ENCODE data around the gene PNPLA6.

The PNPLA6 gene

DNA sequence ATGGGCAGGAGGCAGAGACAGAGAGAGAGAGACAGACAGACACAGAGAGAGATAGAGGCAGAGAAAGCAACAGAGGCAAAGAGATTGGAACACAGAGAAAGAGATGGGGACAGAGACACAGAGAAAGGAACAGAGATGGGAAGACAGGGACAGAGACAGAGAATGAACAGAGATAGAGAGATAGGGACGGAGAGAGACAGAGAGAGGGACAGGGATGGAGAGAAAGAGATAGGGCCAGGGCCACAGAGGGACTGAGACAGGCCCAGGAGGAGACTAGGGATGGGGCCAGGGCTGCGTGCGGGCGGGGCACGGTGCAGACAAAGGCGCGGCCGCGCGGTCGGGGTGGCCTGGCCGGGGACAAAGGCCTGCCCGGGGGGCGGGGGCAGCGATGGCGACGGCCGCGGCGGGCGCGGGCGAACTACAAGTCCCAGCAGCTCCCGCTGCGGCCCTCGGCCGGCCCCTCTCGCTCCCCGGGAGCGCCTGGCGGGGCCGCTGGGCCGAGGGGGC lies 19.8 kb upstream of the PNPLA6 start, which contains the start of gene ZNF358:
TSS of gene ZNF358 (plus strand) at position 459 of the 507 bp plus-strand sequence. CDS start 3,140 bp downstream, outside the sequence.
- DNase-seq (ENCODE audit: low read depth in 2 of 2) = no peak

DNA sequence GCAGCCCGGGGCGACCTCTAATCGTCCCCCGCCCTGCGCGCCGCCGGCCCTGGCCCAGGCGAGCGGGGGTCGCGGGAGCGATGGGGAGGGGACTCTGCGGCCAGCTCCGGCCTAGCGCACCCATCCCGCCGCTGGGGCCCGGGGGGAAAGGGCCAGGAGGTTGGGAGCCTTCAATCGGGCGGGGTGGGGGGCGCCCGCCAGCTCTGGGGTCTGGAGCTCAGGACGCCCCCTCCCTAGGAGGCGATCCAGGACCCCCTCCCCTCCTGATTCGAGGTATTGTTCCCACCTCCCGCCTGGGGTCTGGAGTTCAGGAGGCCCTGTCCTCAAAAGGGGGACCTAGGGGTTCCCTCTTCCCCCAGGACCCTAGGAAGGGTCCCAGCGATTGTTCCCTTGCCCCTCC lies 19.2 kb upstream of the PNPLA6 start:
- DNase-seq (ENCODE audit: low read depth in 2 of 2) = no peak

- DNase-seq (ENCODE audit: low read depth in 2 of 2) = no peak
Observed at GRCh38 chr19:7516878-7517277, 18.6 kb upstream of the PNPLA6 start.

DNA sequence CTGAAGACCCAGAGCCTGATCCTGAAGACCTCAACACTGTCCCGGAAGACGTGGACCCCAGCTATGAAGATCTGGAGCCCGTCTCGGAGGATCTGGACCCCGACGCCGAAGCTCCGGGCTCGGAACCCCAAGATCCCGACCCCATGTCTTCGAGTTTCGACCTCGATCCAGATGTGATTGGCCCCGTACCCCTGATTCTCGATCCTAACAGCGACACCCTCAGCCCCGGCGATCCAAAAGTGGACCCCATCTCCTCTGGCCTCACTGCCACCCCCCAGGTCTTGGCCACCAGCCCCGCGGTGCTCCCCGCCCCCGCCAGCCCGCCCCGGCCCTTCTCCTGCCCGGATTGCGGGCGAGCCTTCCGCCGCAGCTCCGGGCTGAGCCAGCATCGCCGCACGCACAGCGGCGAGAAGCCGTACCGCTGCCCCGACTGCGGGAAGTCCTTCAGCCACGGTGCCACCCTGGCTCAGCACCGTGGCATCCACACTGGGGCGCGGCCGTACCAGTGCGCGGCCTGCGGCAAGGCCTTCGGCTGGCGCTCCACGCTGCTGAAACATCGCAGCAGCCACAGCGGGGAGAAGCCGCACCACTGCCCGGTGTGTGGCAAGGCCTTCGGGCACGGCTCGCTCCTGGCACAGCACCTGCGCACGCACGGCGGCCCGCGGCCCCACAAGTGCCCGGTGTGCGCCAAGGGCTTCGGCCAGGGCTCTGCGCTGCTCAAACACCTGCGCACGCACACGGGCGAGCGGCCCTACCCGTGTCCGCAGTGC lies 16.0 kb upstream of the PNPLA6 start:
- DNase-seq (ENCODE audit: low read depth in 2 of 2) = no peak

GRCh38 chr19:7520131-7521051 lies 15.1 kb upstream of the PNPLA6 start:
- no peak for DNase-seq (ENCODE audit: low read depth in 2 of 2)

DNA sequence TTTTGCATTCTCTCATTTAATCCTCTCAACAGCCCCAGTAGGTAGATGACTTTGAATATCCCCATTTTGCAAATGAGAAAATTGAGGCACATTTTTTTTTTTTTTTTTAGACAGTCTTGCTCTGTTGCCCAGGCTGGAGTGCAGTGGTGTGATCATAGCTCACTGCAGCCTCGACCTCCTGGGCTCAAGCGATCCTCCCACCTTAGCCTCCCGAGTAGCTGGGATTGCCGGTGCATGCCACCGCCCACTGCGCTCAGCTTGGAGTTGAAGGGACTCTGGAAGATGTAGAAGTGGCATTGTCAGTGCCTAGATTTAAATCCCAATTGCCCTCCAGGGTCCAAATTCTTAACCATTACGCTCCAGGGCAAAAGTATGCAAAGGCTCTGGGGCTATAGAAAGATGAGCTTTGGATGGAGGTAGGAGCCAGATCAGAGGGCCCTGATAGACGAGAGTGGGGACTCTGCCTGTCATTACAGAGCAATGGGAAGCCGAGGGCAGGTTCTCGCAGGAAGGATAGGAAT lies 13.9 kb upstream of the PNPLA6 start:
- no peak for DNase-seq (ENCODE audit: low read depth in 2 of 2)

DNA sequence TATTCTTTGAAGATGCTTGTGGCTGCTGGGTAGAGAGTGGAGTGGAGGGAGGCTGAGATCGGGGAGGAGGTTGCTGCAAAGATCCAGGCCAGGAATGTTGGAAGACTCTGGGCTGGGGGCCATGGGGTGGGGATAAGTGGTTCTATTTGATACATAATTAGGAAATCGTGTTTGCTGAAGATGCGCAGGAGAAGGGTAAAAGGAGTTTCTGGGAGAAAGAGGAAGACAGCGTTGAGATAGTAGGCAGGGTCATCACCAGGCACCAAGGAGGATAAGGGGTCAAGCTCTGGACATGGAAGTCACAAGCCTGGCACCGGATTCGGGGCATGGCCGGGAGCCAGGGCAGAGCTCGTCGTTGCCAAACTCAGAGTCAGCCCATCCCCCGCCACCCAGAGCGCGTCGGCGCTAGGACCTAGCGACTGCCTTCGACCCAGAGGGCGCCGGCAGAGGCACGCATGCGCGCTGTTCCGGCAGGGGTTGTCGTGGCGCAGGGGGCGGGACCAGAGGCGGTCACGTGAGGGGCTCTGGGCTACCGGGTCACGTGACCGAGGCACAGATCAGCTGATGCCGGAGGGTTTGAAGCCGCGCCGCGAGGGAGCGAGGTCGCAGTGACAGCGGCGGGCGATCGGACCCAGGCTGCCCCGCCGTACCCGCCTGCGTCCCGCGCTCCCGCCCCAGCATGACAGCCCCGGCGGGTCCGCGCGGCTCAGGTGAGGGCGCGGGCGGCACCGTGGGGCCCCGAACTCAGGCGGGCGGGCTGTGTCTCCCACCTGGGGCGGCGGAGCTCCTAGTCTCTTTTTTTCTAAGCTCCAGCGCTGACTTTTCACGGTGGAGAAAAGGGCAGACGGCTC lies 13.2 kb upstream of the PNPLA6 start, which contains the start of gene MCOLN1:
TSS of gene MCOLN1 (plus strand) at position 553 of the 851 bp plus-strand sequence. CDS start at position 680, 127 bp downstream.
- peak; percentile 88 to 92 for DNase-seq (ENCODE audit: low read depth in 2 of 2)

GRCh38 chr19:7522923-7523667 lies 12.4 kb upstream of the PNPLA6 start:
- no peak for DNase-seq (ENCODE audit: low read depth in 2 of 2)

- no peak for DNase-seq (ENCODE audit: low read depth in 2 of 2)
Observed at GRCh38 chr19:7524523-7524922, 11.0 kb upstream of the PNPLA6 start.

DNA sequence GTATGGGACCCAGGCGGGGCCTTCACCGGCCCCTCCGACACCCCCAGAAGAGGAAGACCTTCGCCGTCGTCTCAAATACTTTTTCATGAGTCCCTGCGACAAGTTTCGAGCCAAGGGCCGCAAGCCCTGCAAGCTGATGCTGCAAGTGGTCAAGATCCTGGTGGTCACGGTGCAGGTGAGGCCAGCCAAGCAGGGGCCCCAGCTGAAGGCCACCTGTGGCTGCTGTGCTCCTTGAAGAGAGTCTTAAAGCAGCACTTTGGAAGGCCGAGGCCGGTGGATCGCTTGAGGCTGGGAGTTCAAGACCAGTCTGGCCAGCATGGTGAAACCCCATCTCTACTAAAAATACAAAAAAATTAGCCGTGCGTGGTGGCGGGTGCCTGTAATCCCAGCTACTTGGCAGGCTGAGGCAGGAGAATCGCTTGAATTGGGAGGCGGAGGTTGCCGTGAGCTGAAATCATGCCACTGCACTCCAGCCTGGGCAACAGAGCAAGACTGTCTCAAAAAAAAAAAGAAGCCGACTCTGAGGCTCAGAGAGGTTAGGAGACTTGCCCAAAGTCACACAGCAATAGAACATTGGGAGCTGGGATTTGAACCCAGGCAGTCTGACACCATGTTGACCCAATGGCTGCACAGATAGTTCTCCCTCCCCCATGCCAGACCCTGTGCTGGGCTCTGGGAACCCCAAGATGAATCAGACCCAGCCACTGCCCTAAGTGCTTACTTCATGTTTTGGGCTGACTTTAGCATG lies 10.4 kb upstream of the PNPLA6 start:
- DNase-seq (ENCODE audit: low read depth in 2 of 2) = no peak

GRCh38 chr19:7526059-7526929 lies 9.2 kb upstream of the PNPLA6 start:
- DNase-seq (ENCODE audit: low read depth in 2 of 2) = no peak

- no peak for DNase-seq (ENCODE audit: low read depth in 2 of 2)
Observed at GRCh38 chr19:7527516-7528191, 7.9 kb upstream of the PNPLA6 start.

DNA sequence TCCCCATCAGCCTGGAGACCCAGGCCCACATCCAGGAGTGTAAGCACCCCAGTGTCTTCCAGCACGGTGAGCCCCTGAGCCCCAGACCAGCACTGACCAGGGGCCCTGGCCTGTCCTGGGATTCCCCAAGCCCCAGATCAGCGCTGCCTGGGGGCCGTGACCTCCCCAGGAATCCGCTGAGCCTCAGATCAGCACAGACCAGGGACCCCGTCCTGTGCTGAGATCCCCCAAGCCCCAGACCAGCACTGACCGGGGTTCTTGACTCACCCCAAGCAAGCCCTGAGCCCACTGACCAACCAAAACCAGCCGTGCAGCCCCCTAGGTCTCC lies 7.4 kb upstream of the PNPLA6 start:
- DNase-seq (ENCODE audit: low read depth in 2 of 2) = no peak

GRCh38 chr19:7528522-7529245 lies 6.8 kb upstream of the PNPLA6 start:
- no peak for DNase-seq (ENCODE audit: low read depth in 2 of 2)

GRCh38 chr19:7529246-7529600 lies 6.3 kb upstream of the PNPLA6 start:
- no peak for DNase-seq (ENCODE audit: low read depth in 2 of 2)

- no peak for DNase-seq (ENCODE audit: low read depth in 2 of 2)
Observed at GRCh38 chr19:7529610-7530490, 5.7 kb upstream of the PNPLA6 start.

All from fibroblast of skin of left quadriceps (primary cell).